ENCODE measurements around the gene ZBTB20. TPM values are rescaled to one million over a fixed set of nuclear protein-coding genes. Genes with fewer than 3 reads are reported as not detected.
A peak's percentile ranks its signal among the peaks of the same experiment; 100 is the strongest.

Gene ZBTB20
- total and polyA plus RNA-seq, 2 of the 4 experiments (the other 2 are of a cell fraction) = 0.75 to 14.7 TPM

- no CpG with 5 or more reads among the region's 2 CpGs for WGBS, 2 experiments (ENCODE audit: extremely low coverage in 2 of 2, insufficient read length in 1 of 2)
- Histone ChIP-seq H2BK120ac (ENCODE audit: low read depth, low read length) (no peak overlapping the region), H3K23ac (ENCODE audit: low read depth, low read length) (no peak overlapping the region), H3K4me3 (ENCODE audit: insufficient read depth, low read depth, low read length) (no peak overlapping the region), H3K18ac (ENCODE audit: low read depth, low read length) (no peak overlapping the region), H3K27me3 (ENCODE audit: control insufficient read depth, insufficient read depth, low read length) (no peaks in the 10 kb centered on the region), H3K56ac (ENCODE audit: extremely low read depth, insufficient read depth, low read length) (no peak overlapping the region), H4K20me1 (ENCODE audit: insufficient read depth, low read length) (peaks cover 8% of the 10 kb centered on the region; the same call in 1 of the 2 replicates), H4K5ac (ENCODE audit: low read depth, low read length) (no peak overlapping the region), H3K9me3 (ENCODE audit: control insufficient read depth, insufficient read depth, low read length) (no peaks in the 10 kb centered on the region), H2AK5ac (ENCODE audit: low read depth, low read length) (0 out of 2 replicates have a peak overlapping the region, but pooled peaks have one; percentile 15), H3K36me3 (ENCODE audit: control insufficient read depth, insufficient read depth, low read length) (0 out of 2 replicates have a peak, but pooled peaks cover 1% of the 10 kb centered on the region), H4K91ac (ENCODE audit: insufficient read depth, low read depth, low read length) (no peak overlapping the region), H2AK9ac (replicated peaks; ENCODE audit: low read depth, low read length, poor library complexity) (no peak overlapping the region), H3K14ac (replicated peaks; ENCODE audit: low read depth, low read length) (no peak overlapping the region), H2BK15ac (ENCODE audit: low read depth, low read length) (no peak overlapping the region), H4K8ac (ENCODE audit: low read depth in 2 of 2, low read length in 2 of 2) (no peak overlapping the region), H3K4me2 (ENCODE audit: low read depth, low read length) (0 out of 2 replicates have a peak overlapping the region, but pooled peaks have one; percentile 10), H3K9ac (ENCODE audit: low read depth, low read length) (no peak overlapping the region), H2BK20ac (ENCODE audit: low read depth, low read length) (no peak overlapping the region), H3K27ac (ENCODE audit: insufficient read depth, low read length) (peak overlapping the region; percentile 17; the same call in 1 of the 2 replicates), H3K9me1 (ENCODE audit: insufficient read depth, low read length) (peaks cover 17% of the 10 kb centered on the region), H2AFZ (replicated peaks; ENCODE audit: low read length, poor library complexity) (no peak overlapping the region), H2BK5ac (ENCODE audit: low read depth, low read length, poor library complexity, severe bottlenecking) (no peak overlapping the region), H3K4me1 (ENCODE audit: control insufficient read depth, insufficient read depth, low read length) (peaks cover 8% of the 10 kb centered on the region), H3K79me1 (ENCODE audit: low read depth in 1 of 2, low read length in 2 of 2) (peaks cover 5 to 43% of the 10 kb centered on the region in 2 experiments; a peak in 3 of 4 replicates), H3K4ac (ENCODE audit: low read depth, low read length) (peak overlapping the region; percentile 46; the same call in 1 of the 2 replicates)
- no TSS peak for BruUV-seq (replicated peaks)
- dilution Hi-C loops (cut with HindIII; ENCODE audit: low sequenced_read_pairs, unreplicated experiment) = no loop called here
- TF ChIP-seq RAD21 (IDR thresholded peaks at IDR 0.05; ENCODE audit: low read length) = no peak
- peak; percentile 94 for TF ChIP-seq CEBPB (IDR thresholded peaks at IDR 0.05; ENCODE audit: low read depth, low read length)
- peak; percentile 37 for DNase-seq
- intact Hi-C loops (cut with micrococcal nuclease) = no loop called here
- CTCF ChIA-PET = interaction anchor here (0.7 to 1.3 kb wide), 2 partner anchors 8 to 10 kb away, joined by 3 to 4 read pairs; no protein-coding TSS in a partner anchor
- POLR2A ChIA-PET (ENCODE audit: unreplicated experiment) = no interaction called here
- peak; percentile 57 for ATAC-seq (ENCODE audit: low read depth)
- in situ Hi-C loops (cut with MboI; ENCODE audit: low sequenced_read_pairs) = no loop called here
These were observed 650.2 kb downstream of the ZBTB20 start for GRCh38 chr3:114496874-114497273.

Measured in IMR-90 (cell line).